Keratinocyte (primary cell): ENCODE results near the gene ALDH3B2. TPM values are rescaled to one million over a fixed set of nuclear protein-coding genes. Genes with fewer than 3 reads are reported as not detected.

Experiments
- DNase-seq: peaks from one replicate; pipeline ENCODE4 v3.0.0-alpha.2; 2011; ENCODE audit warnings: low read depth, missing footprints, low spot score
- FAIRE-seq: peaks from 2 replicates; lab custom pipeline; 2011; peaks lifted over from hg19 to GRCh38; lab: Jason Lieb, UNC
- H2AFZ ChIP-seq: 2 replicates; pipeline ENCODE4 v1.6.0; 2012; ENCODE audit warnings: low read length, control low read depth, inconsistent platforms; ENCODE audit not compliant: control insufficient read depth
- H3K27ac ChIP-seq: 2 replicates; pipeline ENCODE4 v1.5.1; 2011; ENCODE audit warnings: low read length; ENCODE audit not compliant: control insufficient read depth, insufficient read depth
- H3K27me3 ChIP-seq: 3 replicates; pipeline ENCODE4 v1.6.0; 2011; ENCODE audit warnings: low read length; ENCODE audit not compliant: control insufficient read depth, insufficient read depth; ENCODE audit errors: extremely low read depth
- H3K36me3 ChIP-seq, 2 experiments: 2 replicates in 1 of 2; 3 replicates in 1 of 2; pipeline ENCODE4 v1.5.1; 2011; ENCODE audit warnings: low read length in 2 of 2, mild to moderate bottlenecking in 1 of 2; ENCODE audit not compliant: control insufficient read depth in 2 of 2, insufficient read depth in 2 of 2; ENCODE audit errors: extremely low read depth in 1 of 2
- H3K4me1 ChIP-seq: 3 replicates; pipeline ENCODE4 v1.5.1; 2011; ENCODE audit warnings: low read length; ENCODE audit not compliant: control insufficient read depth, insufficient read depth; ENCODE audit errors: extremely low read depth
- H3K4me2 ChIP-seq: 3 replicates; pipeline ENCODE4 v1.6.0; 2011; ENCODE audit warnings: low read depth, low read length; ENCODE audit not compliant: control insufficient read depth, insufficient read depth; ENCODE audit errors: extremely low read depth
- H3K4me3 ChIP-seq, 3 experiments: fragments of 200-600 bp in 1 of 3; sonication (generic) in 1 of 3; 2 replicates in 2 of 3; 3 replicates in 1 of 3; pipeline ENCODE4 v1.5.1; 2011 to 2016; ENCODE audit warnings: low read length in 3 of 3, mild to moderate bottlenecking in 3 of 3, control low read depth in 2 of 3, inconsistent platforms in 1 of 3, low read depth in 1 of 3, mixed read lengths in 1 of 3, mixed run types in 1 of 3, moderate library complexity in 1 of 3; ENCODE audit not compliant: control insufficient read depth in 2 of 3, insufficient read depth in 2 of 3; ENCODE audit errors: extremely low read depth in 1 of 3
- H3K79me2 ChIP-seq: 2 replicates; pipeline ENCODE4 v1.6.0; 2012; ENCODE audit warnings: low read length; ENCODE audit not compliant: control insufficient read depth, insufficient read depth
- H3K9ac ChIP-seq: 3 replicates; pipeline ENCODE4 v1.6.0; 2011; ENCODE audit warnings: low read length; ENCODE audit not compliant: control insufficient read depth, insufficient read depth; ENCODE audit errors: extremely low read depth
- H3K9me1 ChIP-seq: 3 replicates; pipeline ENCODE4 v1.6.0; 2011; ENCODE audit warnings: low read length; ENCODE audit not compliant: control insufficient read depth, insufficient read depth; ENCODE audit errors: extremely low read depth
- H3K9me3 ChIP-seq: 2 replicates; pipeline ENCODE4 v1.5.1; 2012; ENCODE audit warnings: low read depth, low read length; ENCODE audit not compliant: control insufficient read depth
- H4K20me1 ChIP-seq: 3 replicates; pipeline ENCODE4 v1.6.0; 2011; ENCODE audit warnings: low read length; ENCODE audit not compliant: control insufficient read depth, insufficient read depth; ENCODE audit errors: extremely low read depth
- EZH2 ChIP-seq: IDR thresholded peaks from one replicate; pipeline ENCODE4 v1.6.1; 2012; ENCODE audit warnings: inconsistent platforms, mild to moderate bottlenecking, low read length, moderate library complexity
- dilution Hi-C: fragments of 300-500 bp; cut with MboI; formaldehyde crosslinking; loops from one replicate; pipeline ENCODE4 v1.7.0; 2020; ENCODE audit warnings: low sequenced_read_pairs; ENCODE audit not compliant: extremely low pct_ligation_motif_present
- polyA plus RNA-seq, 5 experiments: library from polyadenylated mRNA; depleted of rRNA in 3 of 5; stranded (reverse) in 3 of 5; stranded (forward) in 1 of 5; unstranded in 1 of 5; fragments of >200 nt; gene quantifications; 1 replicate in 1 of 5; 2 replicates in 3 of 5; 3 replicates in 1 of 5; pipeline versions ENCODE4 v1.2.1 to v1.2.3, GENCODE V29; 2011 to 2012; ENCODE audit warnings: missing spikeins in 2 of 5, low read depth in 1 of 5, low replicate concordance in 1 of 5
- TF ChIP-seq, protein P1 (sequence below), 3 experiments: IDR thresholded peaks in 1 of 3; conservative IDR thresholded peaks in 1 of 3; optimal IDR thresholded peaks in 1 of 3; 2 replicates in 2 of 3; 3 replicates in 1 of 3; pipeline versions ENCODE3 to v1.5.1; 2011; ENCODE audit warnings: low read length in 3 of 3, mild to moderate bottlenecking in 3 of 3, moderate library complexity in 2 of 3, control low read depth in 1 of 3, inconsistent platforms in 1 of 3; ENCODE audit not compliant: insufficient read depth in 2 of 3; ENCODE audit errors: extremely low read depth in 1 of 3

ALDH3B2 gene
- polyA plus RNA-seq, 1 donor (not counting 4 experiments of a cell fraction or from before 2014, with no cell fraction given) = 0.67 TPM

DNA sequence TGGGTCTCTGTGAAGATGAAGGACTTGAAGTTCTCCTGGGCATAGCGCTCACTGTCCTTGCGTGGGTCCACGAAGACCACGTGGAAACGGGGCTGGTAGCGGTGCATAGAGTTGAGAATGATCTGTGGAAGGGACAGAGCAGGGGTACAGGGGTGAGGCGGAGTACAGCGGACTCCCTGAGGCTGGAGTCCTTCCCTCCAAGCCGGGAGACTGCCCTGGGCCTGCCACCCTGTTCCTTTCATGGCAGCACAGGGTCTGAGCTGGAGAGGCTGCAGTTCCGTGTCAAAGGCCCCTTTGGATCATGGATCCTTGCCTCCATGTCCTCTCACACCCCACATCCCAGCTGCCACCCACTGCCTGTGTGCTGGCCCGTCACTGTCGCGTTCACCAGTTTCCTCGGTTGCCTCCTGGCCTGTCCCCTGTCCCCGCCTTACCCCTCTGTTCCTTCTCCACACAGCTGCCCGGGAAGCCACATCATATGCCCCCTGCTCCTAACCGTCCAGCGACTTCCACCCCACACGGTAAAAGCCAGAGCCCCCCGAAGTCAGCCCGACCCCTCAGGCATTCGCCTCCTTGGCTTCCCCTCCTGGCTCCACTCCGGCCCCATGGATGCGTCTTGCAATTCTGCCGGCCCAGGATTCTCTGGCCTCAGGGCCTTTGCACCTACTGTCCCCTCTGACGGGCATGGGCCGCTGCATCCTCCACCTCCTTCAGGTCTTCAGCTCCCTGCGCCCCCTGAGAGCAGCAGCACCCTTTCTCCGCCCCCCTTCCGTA is 41.3 kb downstream of the ALDH3B2 start:
- dilution Hi-C loops = no loop called here

DNA sequence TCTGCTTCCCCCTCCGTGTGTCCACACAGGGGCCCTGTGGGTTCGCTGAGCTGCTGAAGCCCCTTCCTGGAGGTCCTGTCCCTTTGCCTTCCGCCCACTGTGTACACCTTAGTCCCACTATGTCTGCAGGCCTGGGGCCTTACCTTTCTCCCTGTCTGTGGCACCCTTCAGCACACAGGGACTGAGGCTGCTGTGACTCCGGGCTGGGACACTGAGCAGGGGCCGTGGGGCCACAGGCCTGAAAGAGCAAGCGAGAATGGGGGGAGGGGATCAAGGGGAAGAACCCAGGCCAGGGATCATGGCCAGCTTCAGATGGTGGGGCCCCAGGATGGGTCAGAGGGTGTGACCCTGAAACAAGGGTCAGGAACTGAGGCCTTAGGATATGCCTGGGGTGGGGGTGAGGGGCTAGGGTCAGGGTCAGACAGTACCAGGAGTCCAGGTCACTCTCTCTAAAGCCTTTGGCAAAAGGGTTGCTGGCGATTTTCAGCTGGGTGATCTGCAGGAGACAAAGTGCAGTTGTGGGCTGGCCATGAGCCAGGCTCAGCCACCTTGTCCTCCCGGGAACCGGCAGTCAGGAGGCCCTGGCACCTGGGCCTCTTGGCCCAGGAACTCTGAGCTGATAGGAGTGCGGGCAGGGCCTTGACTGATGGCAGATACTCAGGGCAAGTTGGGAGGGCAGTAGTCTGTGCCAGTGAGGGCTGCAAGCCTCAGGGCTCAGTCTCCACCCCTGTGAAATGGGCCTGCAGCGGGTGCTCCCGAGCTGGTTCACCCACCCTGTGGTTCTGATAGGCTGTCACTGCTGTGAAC is 42.0 kb downstream of the ALDH3B2 start:
- no peaks in the 10 kb centered on the region for H3K79me2 ChIP-seq
- H4K20me1 ChIP-seq = no peaks in the 10 kb centered on the region
- H3K9me1 ChIP-seq = no peaks in the 10 kb centered on the region
- no peak overlapping the region for H3K4me2 ChIP-seq
- H2AFZ ChIP-seq = no peak overlapping the region
- DNase-seq = no peak
- no peak for FAIRE-seq
- no peak overlapping the region for H3K4me3 ChIP-seq
- H3K9ac ChIP-seq = no peak overlapping the region
- TF ChIP-seq, protein P1, sequence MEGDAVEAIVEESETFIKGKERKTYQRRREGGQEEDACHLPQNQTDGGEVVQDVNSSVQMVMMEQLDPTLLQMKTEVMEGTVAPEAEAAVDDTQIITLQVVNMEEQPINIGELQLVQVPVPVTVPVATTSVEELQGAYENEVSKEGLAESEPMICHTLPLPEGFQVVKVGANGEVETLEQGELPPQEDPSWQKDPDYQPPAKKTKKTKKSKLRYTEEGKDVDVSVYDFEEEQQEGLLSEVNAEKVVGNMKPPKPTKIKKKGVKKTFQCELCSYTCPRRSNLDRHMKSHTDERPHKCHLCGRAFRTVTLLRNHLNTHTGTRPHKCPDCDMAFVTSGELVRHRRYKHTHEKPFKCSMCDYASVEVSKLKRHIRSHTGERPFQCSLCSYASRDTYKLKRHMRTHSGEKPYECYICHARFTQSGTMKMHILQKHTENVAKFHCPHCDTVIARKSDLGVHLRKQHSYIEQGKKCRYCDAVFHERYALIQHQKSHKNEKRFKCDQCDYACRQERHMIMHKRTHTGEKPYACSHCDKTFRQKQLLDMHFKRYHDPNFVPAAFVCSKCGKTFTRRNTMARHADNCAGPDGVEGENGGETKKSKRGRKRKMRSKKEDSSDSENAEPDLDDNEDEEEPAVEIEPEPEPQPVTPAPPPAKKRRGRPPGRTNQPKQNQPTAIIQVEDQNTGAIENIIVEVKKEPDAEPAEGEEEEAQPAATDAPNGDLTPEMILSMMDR (optimal IDR thresholded peaks at IDR 0.05 in 1 of 3, IDR thresholded peaks at IDR 0.05 in 1 of 3, conservative IDR thresholded peaks at IDR 0.05 in 1 of 3; ENCODE audit: extremely low read depth in 1 of 3, insufficient read depth in 2 of 3, low read length in 3 of 3) = no peak
- no peaks in the 10 kb centered on the region for H3K27me3 ChIP-seq
- no peak overlapping the region for H3K27ac ChIP-seq
- H3K4me1 ChIP-seq = peaks cover 10% of the 10 kb centered on the region
- dilution Hi-C loops = no loop called here
- H3K36me3 ChIP-seq = no peaks in the 10 kb centered on the region
- no peaks in the 10 kb centered on the region for H3K9me3 ChIP-seq

More for the DNA sequence above, 41.3 kb downstream of the ALDH3B2 start:
- Histone ChIP-seq H3K9me1 (no peaks in the 10 kb centered on the region), H3K4me2 (no peak overlapping the region), H3K4me1 (peaks cover 10% of the 10 kb centered on the region), H3K79me2 (no peaks in the 10 kb centered on the region), H2AFZ (no peak overlapping the region), H3K4me3 (no peak overlapping the region), H3K27ac (no peak overlapping the region), H3K36me3 (no peaks in the 10 kb centered on the region), H4K20me1 (no peaks in the 10 kb centered on the region), H3K9me3 (no peaks in the 10 kb centered on the region), H3K9ac (no peak overlapping the region), H3K27me3 (no peaks in the 10 kb centered on the region)
- TF ChIP-seq EZH2 = no peak
- TF ChIP-seq, protein P1 (optimal IDR thresholded peaks at IDR 0.05 in 1 of 3, IDR thresholded peaks at IDR 0.05 in 1 of 3, conservative IDR thresholded peaks at IDR 0.05 in 1 of 3; ENCODE audit: extremely low read depth in 1 of 3, insufficient read depth in 2 of 3, low read length in 3 of 3) = no peak
- no peak for DNase-seq
- no peak for FAIRE-seq
